Measurements from ENCODE around the gene C16orf54. TPM values are rescaled to one million over a fixed set of nuclear protein-coding genes. Genes with fewer than 3 reads are reported as not detected.
A peak's percentile ranks its signal among the peaks of the same experiment; 100 is the strongest.

C16orf54 gene
- total RNA-seq, 4 donors from 2014 or later: 0.22 to 0.83 (median 0.37) TPM

GRCh38 chr16:29702269-29702668, 43.5 kb downstream of the C16orf54 start:
- H3K4me1 ChIP-seq: peaks cover 0 to 3% of the 10 kb centered on the region in 2 donors
- intact Hi-C loops (cut with DNase I): loop anchor here (5.0 kb wide), 1 partner anchor 115 kb away; the partner anchor contains the start of gene PAGR1

GRCh38 chr16:29701214-29701555, 44.6 kb downstream of the C16orf54 start:
- 83 to 89% methylated on average over 5 of the region's 5 CpGs for WGBS, 2 donors
- Histone ChIP-seq H3K27me3 (no peaks in the 10 kb centered on the region), H3K9me3 (no peaks in the 10 kb centered on the region), H3K36me3 (no peaks in the 10 kb centered on the region), H3K27ac (no peak overlapping the region), H3K4me1 (peaks cover 0 to 3% of the 10 kb centered on the region in 2 donors), H3K4me3 (replicated peaks in 1 of 3) (no peak overlapping the region)
- DNase-seq: no peak
- TF ChIP-seq CTCF (IDR thresholded peaks at IDR 0.05) (no peak), POLR2A (IDR thresholded peaks at IDR 0.05) (no peak)
- intact Hi-C loops (cut with DNase I): loop anchor here (5.0 kb wide), 1 partner anchor 116 kb away; the partner anchor contains the start of gene PAGR1

More at GRCh38 chr16:29702269-29702668, 43.5 kb downstream of the C16orf54 start:
- no peak for DNase-seq
- 72 to 75% methylated on average over 13 of the region's 13 CpGs for WGBS, 2 donors
- Histone ChIP-seq H3K36me3 (no peaks in the 10 kb centered on the region), H3K9me3 (no peaks in the 10 kb centered on the region), H3K27me3 (no peaks in the 10 kb centered on the region), H3K27ac (no peak overlapping the region), H3K4me3 (replicated peaks in 1 of 3) (no peak overlapping the region)
- TF ChIP-seq POLR2A (IDR thresholded peaks at IDR 0.05) (no peak), CTCF (IDR thresholded peaks at IDR 0.05) (no peak)

GRCh38 chr16:29700253-29700987, 45.4 kb downstream of the C16orf54 start:
- no peak overlapping the region for H3K4me3 ChIP-seq (replicated peaks in 1 of 3)
- 10 to 16% methylated on average over 14 of the region's 14 CpGs for WGBS, 2 donors
- peak; percentile 80 to 83 for DNase-seq
- peaks cover 0 to 3% of the 10 kb centered on the region in 2 donors for H3K4me1 ChIP-seq
- intact Hi-C loops (cut with DNase I): loop anchor here (5.0 kb wide), 1 partner anchor 117 kb away; the partner anchor contains the start of gene PAGR1
- H3K36me3 ChIP-seq: no peaks in the 10 kb centered on the region
- H3K27me3 ChIP-seq: no peaks in the 10 kb centered on the region
- H3K9me3 ChIP-seq: no peaks in the 10 kb centered on the region
- no peak overlapping the region for H3K27ac ChIP-seq
- TF ChIP-seq CTCF (IDR thresholded peaks at IDR 0.05) (peak; percentile 76 to 93 (median 86)), POLR2A (IDR thresholded peaks at IDR 0.05) (no peak)

GRCh38 chr16:29699324-29700219, 46.2 kb downstream of the C16orf54 start:
- TF ChIP-seq CTCF (IDR thresholded peaks at IDR 0.05) (no peak), POLR2A (IDR thresholded peaks at IDR 0.05) (no peak)
- DNase-seq: no peak
- intact Hi-C loops (cut with DNase I): loop anchor here (5.0 kb wide), 2 partner anchors 118 to 303 kb away; partner anchors contain the start of gene PAGR1
- no peaks in the 10 kb centered on the region for H3K9me3 ChIP-seq
- no peak overlapping the region for H3K27ac ChIP-seq
- no peak overlapping the region for H3K4me3 ChIP-seq (replicated peaks in 1 of 3)
- 68 to 72% methylated on average over 9 to 11 of the region's 11 CpGs for WGBS, 2 donors
- peaks cover 0 to 3% of the 10 kb centered on the region in 2 donors for H3K4me1 ChIP-seq
- no peaks in the 10 kb centered on the region for H3K36me3 ChIP-seq
- no peaks in the 10 kb centered on the region for H3K27me3 ChIP-seq
